Activated naive CD4-positive, alpha-beta T cell treated with anti-CD3 and anti-CD28 coated beads, Interleukin-2, amount 50 U/mL, for 24 hours (primary cell): ENCODE data around the gene SOX10.
A peak's percentile ranks its signal among the peaks of the same experiment; 100 is the strongest.
"Not testable (repeated sequence)": the region's sequence is repeated elsewhere in the genome, so short reads cannot be mapped to it uniquely, and the experiment has no call there.

Source experiments
- H3K27ac Mint-ChIP-seq: one replicate; pipeline ENCODE4 v1.8.0; 2021; ENCODE audit warnings: mild to moderate bottlenecking, mixed read lengths
- H3K27me3 Mint-ChIP-seq: one replicate; pipeline ENCODE4 v1.8.0; 2021; ENCODE audit warnings: mixed read lengths
- H3K36me3 Mint-ChIP-seq: one replicate; pipeline ENCODE4 v1.8.0; 2021; ENCODE audit warnings: mixed read lengths
- H3K4me1 Mint-ChIP-seq: one replicate; pipeline ENCODE4 v1.8.0; 2021; ENCODE audit warnings: mixed read lengths
- H3K4me3 Mint-ChIP-seq: one replicate; pipeline ENCODE4 v1.8.0; 2021; ENCODE audit warnings: mild to moderate bottlenecking, mixed read lengths
- H3K9me3 Mint-ChIP-seq: one replicate; pipeline ENCODE4 v1.8.0; 2021; ENCODE audit warnings: mixed read lengths

SOX10 gene

DNA sequence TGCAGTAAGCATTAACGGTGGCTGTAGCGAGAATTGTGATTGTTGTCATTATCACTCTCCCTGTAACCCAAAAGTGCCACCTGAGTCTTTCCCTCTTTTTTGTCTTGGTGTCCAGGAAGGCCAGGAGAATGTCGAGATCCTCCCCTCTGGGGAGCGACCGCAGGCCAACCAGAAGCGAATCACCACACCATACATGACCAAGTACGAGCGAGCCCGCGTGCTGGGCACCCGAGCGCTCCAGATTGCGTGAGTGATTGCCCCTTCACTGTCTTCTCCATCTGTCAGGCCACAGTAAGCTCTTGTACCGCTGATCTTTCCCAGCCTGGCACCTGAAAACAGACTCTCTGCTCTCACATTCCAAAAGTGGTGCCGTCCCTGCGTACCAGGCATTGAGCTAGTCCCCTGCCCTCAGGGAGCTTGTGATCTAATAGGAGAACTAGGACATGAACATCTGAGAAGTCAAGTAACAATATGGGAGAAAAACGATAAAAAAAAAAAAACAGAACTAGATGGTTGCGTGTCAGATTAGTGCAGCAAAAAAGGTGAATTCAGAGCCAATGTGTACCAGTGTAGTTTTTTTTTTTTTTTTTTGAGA is 25.0 kb downstream of the SOX10 start:
- Mint-ChIP-seq H3K4me1 (peaks cover 34% of the 10 kb centered on the region), H3K27me3 (no peaks in the 10 kb centered on the region), H3K9me3 (no peaks in the 10 kb centered on the region), H3K36me3 (peaks cover 30% of the 10 kb centered on the region), H3K4me3 (no peak overlapping the region), H3K27ac (no peak overlapping the region)

DNA sequence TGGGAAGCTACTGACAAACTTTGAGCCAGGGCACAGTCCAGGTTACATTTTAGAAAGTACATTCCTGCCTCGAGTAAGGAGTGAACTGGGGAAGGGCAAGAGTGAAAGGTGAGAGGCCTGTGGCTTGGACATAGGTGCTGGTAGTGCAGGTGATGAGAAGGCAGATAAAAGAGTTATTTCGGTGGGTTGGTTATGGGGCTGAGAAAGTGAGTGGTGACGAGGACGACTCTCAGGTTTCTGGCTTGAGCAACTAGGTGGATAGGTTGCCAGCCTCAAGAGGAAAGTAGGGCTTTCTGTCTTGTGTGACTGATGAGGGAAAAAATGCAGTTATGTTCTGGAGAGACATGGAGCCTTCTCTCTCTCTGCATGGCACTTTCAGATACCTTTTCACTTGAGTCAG is 27.1 kb downstream of the SOX10 start:
- Mint-ChIP-seq H3K4me1 (peaks cover 46% of the 10 kb centered on the region), H3K27ac (no peak overlapping the region), H3K9me3 (no peaks in the 10 kb centered on the region), H3K4me3 (no peak overlapping the region), H3K36me3 (peaks cover 28% of the 10 kb centered on the region), H3K27me3 (peaks cover 2% of the 10 kb centered on the region)

DNA sequence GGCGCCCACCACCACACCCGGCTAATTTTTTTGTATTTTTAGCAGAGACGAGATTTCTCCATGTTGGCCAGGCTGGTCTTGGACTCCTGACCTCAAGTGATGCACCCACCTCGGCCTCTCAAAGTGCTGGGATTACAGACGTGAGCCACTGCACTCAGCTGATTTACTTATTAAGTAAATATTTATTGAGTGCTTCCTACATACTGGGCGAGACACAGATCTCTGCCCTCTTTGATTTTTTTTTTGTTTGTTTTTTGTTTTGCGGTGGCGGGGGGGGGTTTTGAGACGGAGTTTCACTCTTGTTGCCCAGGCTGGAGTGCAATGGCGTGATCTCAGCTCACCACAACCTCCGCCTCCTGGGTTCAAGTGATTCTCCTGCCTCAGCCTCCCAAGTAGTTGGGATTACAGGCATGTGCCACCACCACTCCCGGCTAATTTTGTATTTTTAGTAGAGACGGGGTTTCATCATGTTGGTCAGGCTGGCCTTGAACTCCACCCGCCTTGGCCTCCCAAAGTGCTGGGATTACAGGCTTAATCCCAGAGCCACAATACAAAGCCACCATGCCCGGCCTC is 28.4 kb downstream of the SOX10 start:
- not testable (repeated sequence) for H3K4me3 Mint-ChIP-seq, H3K27ac Mint-ChIP-seq, H3K27me3 Mint-ChIP-seq, H3K9me3 Mint-ChIP-seq
- Mint-ChIP-seq H3K36me3 (peaks cover 20% of the 10 kb centered on the region), H3K4me1 (peaks cover 46% of the 10 kb centered on the region)

DNA sequence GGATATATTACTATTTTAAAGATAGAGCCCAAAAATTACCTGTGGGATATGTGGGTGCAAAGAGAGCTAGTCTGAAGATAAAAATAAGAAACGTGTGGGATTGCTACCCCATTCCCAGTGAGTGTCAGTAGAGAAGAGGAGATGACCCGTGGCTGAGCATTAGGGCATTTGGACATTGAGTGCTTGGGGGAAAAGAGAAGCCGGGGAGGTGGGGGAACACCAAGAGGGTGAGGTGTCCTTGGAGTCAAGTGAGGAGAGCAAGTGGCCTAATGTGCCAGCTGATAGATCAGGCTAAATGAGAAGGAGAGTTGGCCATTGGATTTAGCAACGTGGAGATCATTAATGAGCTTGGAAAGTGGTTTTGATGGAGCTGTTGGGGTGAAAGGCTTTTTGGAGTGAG is 29.7 kb downstream of the SOX10 start:
- H3K27me3 Mint-ChIP-seq = peaks cover 5% of the 10 kb centered on the region
- peaks cover 46% of the 10 kb centered on the region for H3K4me1 Mint-ChIP-seq
- H3K4me3 Mint-ChIP-seq = peak overlapping the region; percentile 93
- H3K36me3 Mint-ChIP-seq = peaks cover 20% of the 10 kb centered on the region
- no peaks in the 10 kb centered on the region for H3K9me3 Mint-ChIP-seq
- peak overlapping the region; percentile 1 for H3K27ac Mint-ChIP-seq

DNA sequence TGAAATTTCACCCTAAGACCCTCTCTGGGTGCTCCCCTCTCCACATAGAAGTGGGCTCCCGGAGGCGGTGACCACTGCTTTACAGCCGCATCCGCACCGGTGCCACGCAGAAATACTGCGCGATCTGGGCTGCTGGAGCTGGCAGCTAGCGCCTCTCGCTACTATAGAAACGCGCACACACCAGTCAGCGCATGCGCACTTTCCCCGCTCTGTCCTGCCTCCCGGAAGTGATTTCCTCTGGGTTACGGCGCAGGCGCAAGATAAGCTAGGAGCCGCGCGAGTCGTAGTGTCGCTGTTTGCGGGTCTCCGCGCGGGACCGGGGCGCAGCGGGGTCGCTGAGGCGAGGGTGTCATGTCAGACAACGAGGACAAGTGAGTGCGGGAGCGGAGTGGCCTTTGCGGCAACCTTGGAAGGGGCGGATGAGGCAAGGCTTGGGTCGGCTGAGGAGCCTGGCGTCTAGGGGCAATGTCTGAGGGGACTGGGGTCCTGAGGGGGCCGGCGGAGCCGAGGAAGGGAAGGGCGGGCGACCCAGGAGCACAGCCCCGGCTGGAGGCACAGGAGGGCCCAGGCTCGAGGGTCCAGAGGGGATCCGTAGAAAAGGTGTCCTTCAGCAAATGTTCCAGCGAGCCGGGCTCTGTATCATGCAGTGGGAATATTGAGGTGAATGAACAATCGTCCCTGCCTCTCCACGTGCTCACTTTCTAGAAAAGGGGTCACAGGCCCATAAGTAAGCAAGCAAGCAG is 30.7 kb downstream of the SOX10 start, which contains the start of the genes C22orf23 and POLR2F:
TSS of gene C22orf23 (minus strand) at position 165 of the 743 bp plus-strand sequence. CDS start 452 bp downstream, outside the sequence.
TSS of gene POLR2F (plus strand) at position 263 of the 743 bp plus-strand sequence. CDS start at position 352, 89 bp downstream.
- H3K4me1 Mint-ChIP-seq = peaks cover 43% of the 10 kb centered on the region

DNA sequence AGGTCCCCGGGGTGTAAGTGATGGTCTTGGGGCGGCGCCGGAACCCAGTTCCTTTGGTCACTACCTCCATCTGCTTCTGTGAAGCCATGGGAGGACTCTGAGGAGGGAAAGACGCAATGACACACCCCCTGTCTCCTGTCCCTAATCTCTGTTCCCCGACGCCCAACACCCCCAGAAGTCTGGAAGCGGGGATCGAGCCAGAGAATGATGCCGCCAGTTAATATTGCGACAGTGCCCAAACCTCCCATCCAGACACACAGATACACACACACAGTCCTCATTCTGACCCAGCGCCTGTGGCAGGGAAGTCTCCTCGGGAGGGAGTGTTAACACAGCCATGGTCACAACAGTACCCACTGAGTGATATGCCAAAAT is 31.3 kb downstream of the SOX10 start:
- Mint-ChIP-seq H3K4me1 (peaks cover 40% of the 10 kb centered on the region), H3K9me3 (no peaks in the 10 kb centered on the region), H3K36me3 (peaks cover 8% of the 10 kb centered on the region), H3K27ac (no peak overlapping the region), H3K4me3 (peak overlapping the region; percentile 93), H3K27me3 (peaks cover 5% of the 10 kb centered on the region)

More for the DNA sequence above, 30.7 kb downstream of the SOX10 start, which contains the start of the genes C22orf23 and POLR2F:
- peak within 1 kb of the TSS; percentile 88 for H3K27ac Mint-ChIP-seq
- no peaks in the 10 kb centered on the region for H3K9me3 Mint-ChIP-seq
- H3K4me3 Mint-ChIP-seq = peak within 1 kb of the TSS; percentile 93
- peaks cover 11% of the 10 kb centered on the region for H3K36me3 Mint-ChIP-seq
- H3K27me3 Mint-ChIP-seq = peaks cover 5% of the 10 kb centered on the region

DNA sequence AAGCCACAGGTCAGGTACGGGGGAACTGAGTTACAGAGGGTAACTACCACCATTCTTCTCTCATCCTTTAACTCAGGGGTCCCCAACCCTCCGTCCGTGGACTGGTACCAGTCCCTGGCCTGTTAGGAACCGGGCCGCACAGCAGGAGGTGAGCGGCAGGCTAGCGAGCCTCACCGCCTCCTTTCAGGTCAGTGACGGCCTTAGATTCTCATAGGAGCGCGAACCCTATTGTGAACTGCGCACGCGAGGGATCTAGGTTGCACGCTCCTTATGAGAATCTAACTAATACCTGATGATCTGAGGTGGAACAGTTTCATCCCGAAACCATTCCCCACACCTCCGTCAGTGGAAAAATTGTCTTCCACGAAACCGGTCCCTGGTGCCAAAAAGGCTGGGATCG is 31.7 kb downstream of the SOX10 start:
- H3K9me3 Mint-ChIP-seq, H3K36me3 Mint-ChIP-seq, H3K27ac Mint-ChIP-seq, H3K27me3 Mint-ChIP-seq: not testable (repeated sequence)
- peaks cover 37% of the 10 kb centered on the region for H3K4me1 Mint-ChIP-seq
- H3K4me3 Mint-ChIP-seq = peak overlapping the region; percentile 93

DNA sequence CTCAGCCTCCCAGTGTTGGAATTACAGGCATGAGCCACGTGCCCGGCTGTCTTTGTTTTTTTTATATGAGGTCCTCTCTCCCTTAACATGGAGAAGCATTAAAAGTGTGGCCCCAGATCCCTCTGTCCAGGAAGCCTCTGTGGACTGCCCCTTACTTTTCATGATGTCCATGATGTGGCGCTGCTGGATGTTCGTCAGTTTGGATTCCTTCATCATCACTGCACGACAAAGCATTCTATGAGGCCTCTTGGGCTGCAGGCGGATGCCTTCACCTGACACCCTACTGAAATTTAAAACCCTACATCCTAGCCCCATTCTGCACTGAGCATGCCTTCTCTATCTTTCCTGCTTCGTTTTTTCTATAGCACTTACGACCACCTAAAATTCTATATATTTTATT is 33.0 kb downstream of the SOX10 start:
- no peak overlapping the region for H3K4me3 Mint-ChIP-seq
- peaks cover 5% of the 10 kb centered on the region for H3K27me3 Mint-ChIP-seq
- H3K27ac Mint-ChIP-seq = no peak overlapping the region
- no peaks in the 10 kb centered on the region for H3K9me3 Mint-ChIP-seq
- H3K36me3 Mint-ChIP-seq = peaks cover 4% of the 10 kb centered on the region
- H3K4me1 Mint-ChIP-seq = peaks cover 27% of the 10 kb centered on the region

DNA sequence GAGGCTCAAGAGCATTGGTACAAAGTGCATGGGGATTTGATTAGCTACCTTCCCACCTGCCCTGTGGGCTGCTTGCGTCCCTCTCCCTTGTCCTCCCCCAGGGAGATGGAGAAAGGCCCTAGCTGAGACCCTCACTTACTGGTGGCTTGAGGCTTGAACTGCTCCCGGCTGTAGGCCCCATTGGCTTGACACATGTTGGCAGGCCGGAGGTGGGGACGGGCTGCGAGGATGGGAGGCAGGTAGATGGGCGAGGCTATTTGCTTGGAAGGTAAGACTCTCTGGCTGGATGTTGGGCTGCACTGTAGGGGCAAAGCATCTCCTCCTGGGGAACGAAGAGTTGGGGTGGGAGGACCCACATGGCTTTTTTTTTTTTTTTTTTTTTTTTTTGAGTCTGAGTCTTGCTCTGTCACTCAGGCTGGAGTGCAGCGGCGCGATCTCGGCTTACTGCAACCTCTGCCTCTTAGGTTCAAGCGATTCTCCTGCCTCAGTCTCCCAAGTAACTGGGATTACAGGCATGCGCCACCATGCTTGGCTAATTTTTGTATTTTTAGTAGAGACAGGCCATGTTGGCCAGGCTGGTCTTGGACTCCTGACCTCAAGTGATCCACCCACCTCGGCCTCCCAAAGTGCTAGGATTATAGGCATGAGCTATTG is 37.1 kb downstream of the SOX10 start:
- H3K4me1 Mint-ChIP-seq, H3K27me3 Mint-ChIP-seq, H3K27ac Mint-ChIP-seq, H3K4me3 Mint-ChIP-seq, H3K36me3 Mint-ChIP-seq, H3K9me3 Mint-ChIP-seq: not testable (repeated sequence)

DNA sequence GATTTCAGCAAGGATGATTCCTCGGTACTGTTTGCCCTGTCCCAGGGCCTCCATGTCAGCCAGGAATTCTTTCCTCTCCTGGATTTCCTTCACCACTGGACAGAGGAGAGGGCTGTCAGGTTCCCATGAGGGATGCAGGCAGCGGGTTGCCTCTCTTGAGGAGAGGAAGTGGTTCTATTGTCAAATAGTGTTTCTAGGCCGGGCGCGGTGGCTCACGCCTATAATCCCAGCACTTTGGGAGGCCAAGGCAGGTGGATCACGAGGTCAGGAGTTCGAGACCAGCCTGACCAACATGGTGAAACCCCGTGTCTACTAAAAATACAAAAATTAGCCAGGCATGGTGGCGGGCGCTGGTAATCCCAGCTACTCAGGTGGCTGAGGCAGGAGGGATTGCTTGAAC is 39.9 kb downstream of the SOX10 start:
- not testable (repeated sequence) for H3K4me3 Mint-ChIP-seq, H3K36me3 Mint-ChIP-seq, H3K9me3 Mint-ChIP-seq, H3K4me1 Mint-ChIP-seq, H3K27me3 Mint-ChIP-seq, H3K27ac Mint-ChIP-seq

DNA sequence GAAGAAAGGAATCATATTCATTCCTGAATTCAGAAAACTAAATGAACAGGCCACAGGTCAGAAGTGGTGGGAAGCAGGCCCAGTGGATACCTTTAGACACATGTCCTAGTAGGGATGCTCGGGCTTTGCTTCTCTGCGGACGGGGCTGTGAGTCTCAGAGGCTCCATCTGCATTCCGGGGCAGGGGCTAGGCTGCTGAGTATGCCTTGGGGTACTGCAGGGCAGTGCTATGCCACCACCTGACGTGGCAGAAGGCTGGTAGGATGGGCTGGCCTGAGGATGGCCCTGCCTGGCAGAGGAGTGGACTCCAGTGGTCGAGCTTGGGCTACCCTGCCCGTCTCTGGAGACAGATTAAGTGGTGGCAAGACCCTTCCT is 40.5 kb downstream of the SOX10 start:
- peaks cover 5% of the 10 kb centered on the region for H3K36me3 Mint-ChIP-seq
- no peaks in the 10 kb centered on the region for H3K27me3 Mint-ChIP-seq
- no peak overlapping the region for H3K27ac Mint-ChIP-seq
- no peaks in the 10 kb centered on the region for H3K9me3 Mint-ChIP-seq
- no peak overlapping the region for H3K4me3 Mint-ChIP-seq
- no peaks in the 10 kb centered on the region for H3K4me1 Mint-ChIP-seq

DNA sequence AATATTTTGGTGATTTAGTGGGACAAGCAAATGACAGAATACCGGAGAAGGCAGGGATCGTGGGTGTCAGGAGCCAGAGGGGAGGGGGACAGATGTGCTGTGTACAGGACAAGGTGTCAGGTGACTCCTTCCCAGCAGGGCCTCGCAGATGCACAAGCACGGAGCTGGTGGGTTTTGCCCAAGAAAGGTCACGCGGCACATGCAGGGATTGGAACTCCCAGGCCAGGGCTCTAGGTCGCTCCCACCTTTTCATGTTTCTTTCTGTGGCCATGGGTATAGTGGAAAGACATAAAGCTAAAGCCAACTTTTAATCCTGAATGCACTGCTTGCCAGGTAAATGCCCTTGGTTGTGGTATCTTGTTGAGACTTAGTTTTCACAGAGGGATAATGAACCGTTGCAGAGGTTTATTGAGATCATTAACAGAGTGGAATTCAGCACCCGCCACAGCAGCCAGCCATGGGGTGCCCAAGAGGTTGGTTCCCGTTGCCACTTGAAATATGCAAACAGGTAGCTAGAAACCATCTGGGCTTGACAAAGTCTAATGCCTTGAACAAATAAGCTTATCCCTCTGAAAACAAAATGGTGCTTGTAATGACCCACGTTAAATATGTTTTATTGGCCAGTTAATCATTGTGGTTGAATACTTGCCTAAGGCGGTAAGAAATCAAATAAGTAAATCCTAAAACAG is 41.1 kb downstream of the SOX10 start:
- H3K9me3 Mint-ChIP-seq = no peaks in the 10 kb centered on the region
- peaks cover 5% of the 10 kb centered on the region for H3K36me3 Mint-ChIP-seq
- no peaks in the 10 kb centered on the region for H3K27me3 Mint-ChIP-seq
- H3K4me1 Mint-ChIP-seq = no peaks in the 10 kb centered on the region
- no peak overlapping the region for H3K27ac Mint-ChIP-seq
- no peak overlapping the region for H3K4me3 Mint-ChIP-seq

DNA sequence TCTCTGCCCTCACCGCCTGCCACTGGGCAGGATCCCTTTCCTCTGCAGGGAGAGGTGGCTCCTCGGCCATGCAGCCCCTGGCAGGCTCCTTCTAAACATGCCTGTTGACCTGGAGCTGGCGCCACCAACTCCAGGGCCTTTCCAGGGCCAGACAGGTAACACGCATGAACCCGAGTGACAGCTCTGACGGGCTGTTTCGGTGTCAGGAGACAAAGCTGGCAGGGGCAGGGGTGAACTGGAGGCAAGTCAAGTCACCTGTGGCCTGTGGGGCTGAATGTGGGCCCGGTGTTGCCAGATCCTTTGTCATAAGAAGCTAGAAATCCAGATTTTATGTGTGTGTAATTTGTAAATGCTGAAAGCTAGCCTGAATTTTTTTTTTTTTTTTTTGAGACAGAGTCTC is 42.2 kb downstream of the SOX10 start:
- H3K4me1 Mint-ChIP-seq = no peaks in the 10 kb centered on the region
- no peak overlapping the region for H3K4me3 Mint-ChIP-seq
- H3K27me3 Mint-ChIP-seq = no peaks in the 10 kb centered on the region
- H3K9me3 Mint-ChIP-seq = no peaks in the 10 kb centered on the region
- H3K36me3 Mint-ChIP-seq = peaks cover 8% of the 10 kb centered on the region
- no peak overlapping the region for H3K27ac Mint-ChIP-seq

DNA sequence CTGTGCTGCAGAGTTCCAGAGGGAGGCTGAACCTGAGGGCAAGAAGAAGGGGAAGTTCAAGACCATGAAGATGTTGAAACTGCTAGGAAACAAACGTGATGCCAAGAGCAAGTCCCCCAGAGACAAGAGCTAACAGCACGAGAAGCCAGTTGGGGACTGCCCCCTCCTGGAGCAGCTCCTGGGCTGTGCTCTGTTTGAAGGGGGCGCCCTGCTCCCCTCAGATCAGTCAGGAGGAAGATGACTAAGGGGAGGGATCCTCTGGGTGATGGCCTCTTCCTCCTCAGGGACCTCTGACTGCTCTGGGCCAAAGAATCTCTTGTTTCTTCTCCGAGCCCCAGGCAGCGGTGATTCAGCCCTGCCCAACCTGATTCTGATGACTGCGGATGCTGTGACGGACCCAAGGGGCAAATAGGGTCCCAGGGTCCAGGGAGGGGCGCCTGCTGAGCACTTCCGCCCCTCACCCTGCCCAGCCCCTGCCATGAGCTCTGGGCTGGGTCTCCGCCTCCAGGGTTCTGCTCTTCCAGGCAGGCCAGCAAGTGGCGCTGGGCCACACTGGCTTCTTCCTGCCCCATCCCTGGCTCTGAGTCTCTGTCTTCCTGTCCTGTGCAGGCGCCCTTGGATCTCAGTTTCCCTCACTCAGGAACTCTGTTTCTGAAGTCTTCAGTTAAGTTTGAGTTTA is 43.5 kb downstream of the SOX10 start:
- H3K4me1 Mint-ChIP-seq = no peaks in the 10 kb centered on the region
- no peaks in the 10 kb centered on the region for H3K9me3 Mint-ChIP-seq
- peaks cover 8% of the 10 kb centered on the region for H3K36me3 Mint-ChIP-seq
- no peaks in the 10 kb centered on the region for H3K27me3 Mint-ChIP-seq
- no peak overlapping the region for H3K27ac Mint-ChIP-seq
- H3K4me3 Mint-ChIP-seq = no peak overlapping the region

DNA sequence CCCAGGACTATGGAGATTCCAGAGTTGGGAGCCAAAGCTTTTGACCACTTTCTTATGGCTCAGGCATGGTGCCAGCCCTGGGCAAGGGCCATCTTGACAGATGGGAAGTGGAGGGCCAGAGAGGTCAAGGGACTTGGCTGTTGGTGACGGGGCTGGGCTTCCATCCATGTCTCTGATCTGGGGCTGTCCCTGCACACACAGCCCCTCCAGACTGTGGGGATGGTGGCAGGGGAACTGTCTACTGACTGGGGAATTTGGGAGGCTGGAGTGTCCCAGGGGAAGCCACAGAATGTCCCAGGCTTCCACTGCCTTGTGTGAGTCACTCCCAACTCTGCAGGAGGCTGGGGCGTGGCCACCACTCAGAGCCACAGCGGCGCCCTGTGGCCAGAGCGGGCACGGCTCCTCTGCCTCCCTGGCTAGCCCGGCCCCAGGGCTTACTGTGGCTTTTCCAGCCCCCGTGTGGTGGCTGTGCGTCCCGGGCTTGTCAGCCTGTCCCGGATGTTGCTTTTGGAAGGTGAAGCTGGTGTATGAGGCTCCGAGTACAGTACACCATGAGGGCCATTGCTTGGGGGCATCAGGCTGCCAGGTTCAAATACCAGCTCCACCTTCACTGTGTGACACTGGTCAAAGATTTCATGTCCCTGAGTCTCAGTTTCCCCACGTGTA is 50.5 kb downstream of the SOX10 start:
- H3K36me3 Mint-ChIP-seq = peaks cover 2% of the 10 kb centered on the region
- H3K27me3 Mint-ChIP-seq = no peaks in the 10 kb centered on the region
- no peak overlapping the region for H3K27ac Mint-ChIP-seq
- no peak overlapping the region for H3K4me3 Mint-ChIP-seq
- H3K4me1 Mint-ChIP-seq = peaks cover 14% of the 10 kb centered on the region
- no peaks in the 10 kb centered on the region for H3K9me3 Mint-ChIP-seq
